Activated CD4-positive, alpha-beta T cell treated with anti-CD3 and anti-CD28 coated beads, Interleukin-2, amount 50 U/mL, for 4 hours (primary cell): ENCODE data around the gene KCNV2.

Source experiments
- DNase-seq, 2 experiments: peaks; one replicate each; pipeline ENCODE4 v3.0.0-alpha.2; 2020

The KCNV2 gene

GRCh38 chr9:2722715-2723114 is 5.4 kb downstream of the KCNV2 start:
- no peak for DNase-seq

GRCh38 chr9:2723376-2724065 is 6.2 kb downstream of the KCNV2 start:
- DNase-seq, result no peak

GRCh38 chr9:2725126-2725525 is 7.8 kb downstream of the KCNV2 start:
- DNase-seq, result no peak

GRCh38 chr9:2725898-2726649 is 8.8 kb downstream of the KCNV2 start:
- DNase-seq, result no peak

- DNase-seq, result no peak
These were observed 9.5 kb downstream of the KCNV2 start for GRCh38 chr9:2726650-2727340.

- DNase-seq, result no peak
These were observed 10.1 kb downstream of the KCNV2 start for GRCh38 chr9:2727374-2727773.

GRCh38 chr9:2727966-2728613 is 10.8 kb downstream of the KCNV2 start:
- DNase-seq, result no peak

- DNase-seq, result no peak
These were observed 11.7 kb downstream of the KCNV2 start for GRCh38 chr9:2729003-2729402.

GRCh38 chr9:2729721-2730120 is 12.4 kb downstream of the KCNV2 start:
- no peak for DNase-seq

GRCh38 chr9:2730971-2731370 is 13.7 kb downstream of the KCNV2 start:
- no peak for DNase-seq

GRCh38 chr9:2732492-2732891 is 15.2 kb downstream of the KCNV2 start:
- no peak for DNase-seq

GRCh38 chr9:2740616-2741015 is 23.3 kb downstream of the KCNV2 start:
- no peak for DNase-seq

GRCh38 chr9:2741441-2742158 is 24.3 kb downstream of the KCNV2 start:
- no peak for DNase-seq

GRCh38 chr9:2742214-2742613 is 24.9 kb downstream of the KCNV2 start:
- no peak for DNase-seq

- no peak for DNase-seq
These were observed 26.7 kb downstream of the KCNV2 start for GRCh38 chr9:2743937-2744529.

GRCh38 chr9:2745560-2746380 is 28.5 kb downstream of the KCNV2 start:
- no peak for DNase-seq

GRCh38 chr9:2749485-2749884 is 32.2 kb downstream of the KCNV2 start:
- no peak for DNase-seq

GRCh38 chr9:2755285-2755684 is 38.0 kb downstream of the KCNV2 start:
- no peak for DNase-seq

- no peak for DNase-seq
These were observed 41.0 kb downstream of the KCNV2 start for GRCh38 chr9:2758162-2758897.

GRCh38 chr9:2758898-2759510 is 41.7 kb downstream of the KCNV2 start:
- DNase-seq, result no peak
